Spleen (tissue), 7 donors: ENCODE results near the gene STAMBP.

Experiments used
- CTCF ChIP-seq, 11 experiments: fragments of 200-600 bp in 7 of 11; fragments of 450-650 bp in 4 of 11; sonication (generic) in 4 of 11; IDR thresholded peaks in 8 of 11; conservative IDR thresholded peaks in 3 of 11; 1 replicate in 7 of 11; 2 replicates in 4 of 11; pipeline versions ENCODE4 v1.4.0 to v1.8.0; 2016 to 2021; ENCODE audit warnings: antibody characterized with exemption in 11 of 11, inconsistent platforms in 4 of 11, mild to moderate bottlenecking in 1 of 11
- POLR2A ChIP-seq, 3 donors: fragments of 450-650 bp; IDR thresholded peaks; one replicate each; pipeline ENCODE4 v1.5.1; 2017; ENCODE audit warnings: antibody characterized with exemption in 3 of 3, mild to moderate bottlenecking in 1 of 3
- donor health status: DM: no; HTN: no; CAD: no; lungs with moderate emphysema.
- donor health status: DM: no; HTN: no; CAD: no.
- donor health status: DM: no; HTN: no; CAD: no.

GRCh38 chr2:73907840-73908452 lies 79.2 kb downstream of the STAMBP start:
- peak in 8 of 11 experiments; percentile 15 to 58 (median 48) for TF ChIP-seq CTCF (IDR thresholded peaks at IDR 0.05 in 8 of 11, conservative IDR thresholded peaks at IDR 0.05 in 3 of 11)
- TF ChIP-seq POLR2A (IDR thresholded peaks at IDR 0.05): no peak
